Liver (tissue), 9 donors: ENCODE measurements around the gene CAMLG. TPM values are rescaled to one million over a fixed set of nuclear protein-coding genes. Genes with fewer than 3 reads are reported as not detected.

Source experiments
- DNase-seq: peaks from one replicate; pipeline ENCODE4 v3.0.0-alpha.2; 2017; ENCODE audit warnings: low spot score
- H3K27ac ChIP-seq, 2 donors: one replicate each; pipeline ENCODE4 v1.7.0; 2013; ENCODE audit warnings: inconsistent platforms in 2 of 2, low read length in 2 of 2, control low read depth in 1 of 2, low read depth in 1 of 2, mild to moderate bottlenecking in 1 of 2
- H3K27me3 ChIP-seq, 4 donors: one replicate each; pipeline versions ENCODE4 v1.6.1 to v1.7.0; 2013; ENCODE audit warnings: low read length in 3 of 4, inconsistent platforms in 1 of 4, mild to moderate bottlenecking in 1 of 4, moderate library complexity in 1 of 4; ENCODE audit not compliant: control insufficient read depth in 4 of 4, insufficient read depth in 4 of 4
- H3K36me3 ChIP-seq, 4 donors: one replicate each; pipeline versions ENCODE4 v1.6.1 to v1.7.0; 2013; ENCODE audit warnings: low read length in 3 of 4, mild to moderate bottlenecking in 3 of 4, low read depth in 1 of 4, moderate library complexity in 1 of 4; ENCODE audit not compliant: control insufficient read depth in 4 of 4, insufficient read depth in 3 of 4
- H3K4me1 ChIP-seq, 4 donors: one replicate each; pipeline versions ENCODE4 v1.6.1 to v1.7.0; 2013; ENCODE audit warnings: low read length in 3 of 4, mild to moderate bottlenecking in 3 of 4, moderate library complexity in 1 of 4; ENCODE audit not compliant: control insufficient read depth in 4 of 4, insufficient read depth in 4 of 4
- H3K4me3 ChIP-seq, 3 donors: one replicate each; pipeline versions ENCODE4 v1.6.1 to v1.7.0; 2013; ENCODE audit warnings: low read length in 3 of 3, control low read depth in 1 of 3, low read depth in 1 of 3, mild to moderate bottlenecking in 1 of 3
- H3K9ac ChIP-seq, 2 donors: one replicate each; pipeline ENCODE4 v1.7.0; 2013; ENCODE audit warnings: low read length in 2 of 2, mild to moderate bottlenecking in 2 of 2, moderate library complexity in 2 of 2, control low read depth in 1 of 2, low read depth in 1 of 2
- H3K9me3 ChIP-seq, 4 donors: one replicate each; pipeline versions ENCODE4 v1.6.1 to v1.7.0; 2013; ENCODE audit warnings: low read length in 3 of 4; ENCODE audit not compliant: control insufficient read depth in 4 of 4
- ATF3 ChIP-seq: IDR thresholded peaks from 2 replicates; pipeline ENCODE4 v1.6.1; 2016; ENCODE audit warnings: antibody characterized with exemption
- CTCF ChIP-seq: fragments of 150-350 bp; IDR thresholded peaks from 2 replicates; pipeline ENCODE4 v1.5.1; 2017; ENCODE audit warnings: improper control_type of control experiment, low read depth, low read length; ENCODE audit not compliant: missing input control
- EGR1 ChIP-seq, 2 donors: IDR thresholded peaks; 2 replicates each; pipeline ENCODE4 v1.6.1; 2016 to 2018; ENCODE audit warnings: antibody characterized with exemption in 2 of 2, low read depth in 2 of 2
- FOXA1 ChIP-seq: IDR thresholded peaks from 2 replicates; pipeline ENCODE4 v1.6.1; 2016; ENCODE audit warnings: antibody characterized with exemption
- FOXA2 ChIP-seq: IDR thresholded peaks from 2 replicates; pipeline ENCODE4 v1.6.1; 2016; ENCODE audit warnings: antibody characterized with exemption
- GABPA ChIP-seq, 2 donors: IDR thresholded peaks in 1 of 2; conservative IDR thresholded peaks in 1 of 2; 2 replicates each; pipeline ENCODE4 v1.6.1; 2016; ENCODE audit warnings: antibody characterized with exemption in 2 of 2, mild to moderate bottlenecking in 1 of 2, moderate library complexity in 1 of 2
- HNF4G ChIP-seq: IDR thresholded peaks from 2 replicates; pipeline ENCODE4 v1.6.1; 2016; ENCODE audit warnings: antibody characterized with exemption
- MAX ChIP-seq: IDR thresholded peaks from 2 replicates; pipeline ENCODE4 v1.6.1; 2016; ENCODE audit warnings: antibody characterized with exemption
- NR2F2 ChIP-seq: IDR thresholded peaks from 2 replicates; pipeline ENCODE4 v1.6.1; 2016; ENCODE audit warnings: antibody characterized with exemption
- RAD21 ChIP-seq, 2 donors: IDR thresholded peaks; 2 replicates each; pipeline ENCODE4 v1.6.1; 2016; ENCODE audit warnings: antibody characterized with exemption in 2 of 2, mild to moderate bottlenecking in 2 of 2
- RXRA ChIP-seq, 2 donors: IDR thresholded peaks; 2 replicates each; pipeline ENCODE4 v1.6.1; 2017 to 2018; ENCODE audit warnings: antibody characterized with exemption in 2 of 2, mild to moderate bottlenecking in 1 of 2
- SP1 ChIP-seq: IDR thresholded peaks from 2 replicates; pipeline ENCODE4 v1.6.1; 2018; ENCODE audit warnings: antibody characterized with exemption, mild to moderate bottlenecking
- TAF1 ChIP-seq: conservative IDR thresholded peaks from 2 replicates; pipeline ENCODE4 v1.6.1; 2016; ENCODE audit warnings: antibody characterized with exemption, mild to moderate bottlenecking
- YY1 ChIP-seq: IDR thresholded peaks from 2 replicates; pipeline ENCODE4 v1.6.1; 2016; ENCODE audit warnings: antibody characterized with exemption, mild to moderate bottlenecking
- WGBS: extraction: QIAGEN DNeasy Blood & Tissue Kit; methylation state at CpG from one replicate; pipeline ENCODE4 v1.1.7; 2013; 5-methylcytosine and 5-hydroxymethylcytosine counted together
- polyA plus RNA-seq, 2 donors: library from polyadenylated mRNA; stranded (reverse) in 1 of 2; unstranded in 1 of 2; fragments of 200-250 nt in 1 of 2; fragments of >200 nt in 1 of 2; fragmentation: Nextera tagmentation in 1 of 2; extraction: Ambion mirVana in 1 of 2; gene quantifications; one replicate each; pipeline versions ENCODE4 v1.2.1 to v1.2.3, GENCODE V29; 2013 to 2015
- total RNA-seq, 2 donors: library from RNA; depleted of rRNA; stranded (reverse); fragments of >200 nt; gene quantifications; one replicate each; pipeline ENCODE4 v1.2.3, GENCODE V29; 2014
- TF ChIP-seq, protein P1 (sequence below): IDR thresholded peaks from 2 replicates; pipeline ENCODE4 v1.6.1; 2016; ENCODE audit warnings: antibody characterized with exemption, mild to moderate bottlenecking
- donor health status: healthy.
- donor health status: healthy.
- donor health status: healthy.
- donor health status: healthy.
- donor health status: healthy.

Gene CAMLG
- total and polyA plus RNA-seq, 4 donors: 5.2 to 17.0 (median 9.8) TPM

DNA sequence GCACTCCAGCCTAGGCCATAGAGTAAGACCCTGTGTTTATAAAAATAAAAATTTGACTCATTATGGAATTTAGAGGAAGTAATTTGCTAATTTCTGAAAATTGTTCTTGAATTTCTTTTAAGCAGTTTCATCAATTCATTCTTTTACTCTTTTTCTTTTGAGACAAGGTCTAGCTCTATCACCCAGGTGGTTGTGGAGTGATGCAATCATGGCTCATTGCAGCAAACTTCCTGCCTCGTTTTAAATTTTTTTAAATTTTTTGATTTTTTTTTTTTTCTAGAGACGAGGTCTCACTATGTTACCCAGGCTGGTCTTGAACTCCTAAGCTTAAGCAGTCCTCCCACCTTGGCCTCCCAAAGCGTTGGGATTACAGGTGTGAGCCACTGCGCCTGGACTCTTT is 3.1 kb upstream of the CAMLG start:
- DNase-seq: no peak
- Histone ChIP-seq H3K36me3 (no peaks in the 10 kb centered on the region), H3K9ac (no peak overlapping the region), H3K27me3 (no peaks in the 10 kb centered on the region), H3K4me1 (peaks cover 0 to 19% (median 6%) of the 10 kb centered on the region in 4 donors), H3K27ac (no peak overlapping the region), H3K9me3 (no peaks in the 10 kb centered on the region), H3K4me3 (no peak overlapping the region)
- TF ChIP-seq RXRA (IDR thresholded peaks at IDR 0.05) (no peak), MAX (no peak), SP1 (no peak), NR2F2 (no peak), GABPA (IDR thresholded peaks at IDR 0.05 in 1 of 2, conservative IDR thresholded peaks at IDR 0.05 in 1 of 2) (no peak), ATF3 (no peak), FOXA2 (no peak), FOXA1 (no peak), YY1 (no peak), TAF1 (no peak), RAD21 (IDR thresholded peaks at IDR 0.05) (no peak), HNF4G (no peak), EGR1 (IDR thresholded peaks at IDR 0.05; ENCODE audit: low read depth in 2 of 2) (no peak)
- TF ChIP-seq, protein P1, sequence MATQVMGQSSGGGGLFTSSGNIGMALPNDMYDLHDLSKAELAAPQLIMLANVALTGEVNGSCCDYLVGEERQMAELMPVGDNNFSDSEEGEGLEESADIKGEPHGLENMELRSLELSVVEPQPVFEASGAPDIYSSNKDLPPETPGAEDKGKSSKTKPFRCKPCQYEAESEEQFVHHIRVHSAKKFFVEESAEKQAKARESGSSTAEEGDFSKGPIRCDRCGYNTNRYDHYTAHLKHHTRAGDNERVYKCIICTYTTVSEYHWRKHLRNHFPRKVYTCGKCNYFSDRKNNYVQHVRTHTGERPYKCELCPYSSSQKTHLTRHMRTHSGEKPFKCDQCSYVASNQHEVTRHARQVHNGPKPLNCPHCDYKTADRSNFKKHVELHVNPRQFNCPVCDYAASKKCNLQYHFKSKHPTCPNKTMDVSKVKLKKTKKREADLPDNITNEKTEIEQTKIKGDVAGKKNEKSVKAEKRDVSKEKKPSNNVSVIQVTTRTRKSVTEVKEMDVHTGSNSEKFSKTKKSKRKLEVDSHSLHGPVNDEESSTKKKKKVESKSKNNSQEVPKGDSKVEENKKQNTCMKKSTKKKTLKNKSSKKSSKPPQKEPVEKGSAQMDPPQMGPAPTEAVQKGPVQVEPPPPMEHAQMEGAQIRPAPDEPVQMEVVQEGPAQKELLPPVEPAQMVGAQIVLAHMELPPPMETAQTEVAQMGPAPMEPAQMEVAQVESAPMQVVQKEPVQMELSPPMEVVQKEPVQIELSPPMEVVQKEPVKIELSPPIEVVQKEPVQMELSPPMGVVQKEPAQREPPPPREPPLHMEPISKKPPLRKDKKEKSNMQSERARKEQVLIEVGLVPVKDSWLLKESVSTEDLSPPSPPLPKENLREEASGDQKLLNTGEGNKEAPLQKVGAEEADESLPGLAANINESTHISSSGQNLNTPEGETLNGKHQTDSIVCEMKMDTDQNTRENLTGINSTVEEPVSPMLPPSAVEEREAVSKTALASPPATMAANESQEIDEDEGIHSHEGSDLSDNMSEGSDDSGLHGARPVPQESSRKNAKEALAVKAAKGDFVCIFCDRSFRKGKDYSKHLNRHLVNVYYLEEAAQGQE: no peak
- WGBS: 78% methylated on average over 4 of the region's 4 CpGs

- Histone ChIP-seq H3K9ac (no peak overlapping the region), H3K36me3 (no peaks in the 10 kb centered on the region), H3K9me3 (no peaks in the 10 kb centered on the region), H3K27me3 (no peaks in the 10 kb centered on the region), H3K4me1 (peaks cover 0 to 19% (median 6%) of the 10 kb centered on the region in 4 donors), H3K27ac (no peak overlapping the region), H3K4me3 (no peak overlapping the region)
- no peak for TF ChIP-seq GABPA (IDR thresholded peaks at IDR 0.05 in 1 of 2, conservative IDR thresholded peaks at IDR 0.05 in 1 of 2)
- TF ChIP-seq CTCF: no peak
- DNase-seq: no peak
- WGBS: 66% methylated on average over 2 of the region's 2 CpGs
These were observed 2.1 kb upstream of the CAMLG start for GRCh38 chr5:134736173-134736812.
